GM23338 (cell line): ENCODE data around the gene ADIPOQ. TPM values are rescaled to one million over a fixed set of nuclear protein-coding genes. Genes with fewer than 3 reads are reported as not detected.
A peak's percentile ranks its signal among the peaks of the same experiment; 100 is the strongest.

ENCODE experiments used
- ATAC-seq: fragments of 200-7000 bp; cut with Tn5 transposase; 3 replicates; pipeline ENCODE4 v1.9.1; 2020
- DNase-seq: peaks from one replicate; pipeline ENCODE4 v3.0.0-alpha.2; 2015; ENCODE audit warnings: low spot score
- H2AFZ ChIP-seq: fragments of 200-600 bp; sonication (generic); 2 replicates; pipeline ENCODE4 v1.8.0; 2016; ENCODE audit warnings: antibody characterized with exemption, mild to moderate bottlenecking, moderate library complexity
- H3F3A ChIP-seq: fragments of 200-600 bp; sonication (generic); replicated peaks from 2 replicates; pipeline ENCODE4 v1.8.0; 2017; ENCODE audit warnings: antibody characterized with exemption, mixed run types, low read depth
- H3K27ac ChIP-seq: fragments of 200-600 bp; sonication (generic); 2 replicates; pipeline ENCODE4 v1.6.1; 2016; ENCODE audit warnings: low read depth
- H3K27me3 ChIP-seq: fragments of 200-600 bp; sonication (generic); 2 replicates; pipeline ENCODE4 v1.8.0; 2016; ENCODE audit warnings: mild to moderate bottlenecking, mixed run types, moderate library complexity; ENCODE audit not compliant: insufficient read depth
- H3K36me3 ChIP-seq: fragments of 200-600 bp; sonication (generic); 2 replicates; pipeline ENCODE4 v1.8.0; 2016; ENCODE audit warnings: mild to moderate bottlenecking; ENCODE audit not compliant: insufficient read depth
- H3K4me1 ChIP-seq: fragments of 200-600 bp; sonication (generic); 2 replicates; pipeline ENCODE4 v1.8.0; 2016; ENCODE audit warnings: mild to moderate bottlenecking, moderate library complexity; ENCODE audit not compliant: insufficient read depth
- H3K4me2 ChIP-seq: fragments of 200-600 bp; sonication (generic); 2 replicates; pipeline ENCODE4 v1.7.1; 2017; ENCODE audit warnings: mixed run types
- H3K4me3 ChIP-seq: fragments of 200-600 bp; sonication (generic); 2 replicates; pipeline ENCODE4 v1.6.1; 2016; ENCODE audit warnings: mixed run types
- H3K79me2 ChIP-seq: fragments of 200-600 bp; sonication (generic); replicated peaks from 2 replicates; pipeline ENCODE4 v1.8.0; 2017; ENCODE audit warnings: mild to moderate bottlenecking; ENCODE audit not compliant: insufficient read depth
- H3K9me2 ChIP-seq: fragments of 200-600 bp; sonication (generic); 2 replicates; pipeline ENCODE4 v1.8.0; 2017; ENCODE audit not compliant: insufficient read depth
- H4K20me1 ChIP-seq: fragments of 200-600 bp; sonication (generic); replicated peaks from 2 replicates; pipeline ENCODE4 v1.8.0; 2017; ENCODE audit warnings: mild to moderate bottlenecking; ENCODE audit not compliant: insufficient read depth
- H3K27ac Mint-ChIP-seq: 2 replicates; pipeline ENCODE4 v1.8.0; 2020; ENCODE audit warnings: inconsistent platforms, mild to moderate bottlenecking, moderate library complexity, mixed read lengths
- H3K27me3 Mint-ChIP-seq: 3 replicates; pipeline ENCODE4 v1.8.0; 2022; ENCODE audit warnings: low read depth, mild to moderate bottlenecking, moderate library complexity, mixed read lengths, inconsistent platforms; ENCODE audit not compliant: insufficient read depth, poor library complexity
- H3K36me3 Mint-ChIP-seq: 3 replicates; pipeline ENCODE4 v1.8.0; 2021; ENCODE audit warnings: low read depth, mild to moderate bottlenecking, inconsistent platforms, moderate library complexity, mixed read lengths
- H3K4me1 Mint-ChIP-seq: 3 replicates; pipeline ENCODE4 v1.8.0; 2020; ENCODE audit warnings: mild to moderate bottlenecking, inconsistent platforms, mixed read lengths
- H3K4me3 Mint-ChIP-seq: 3 replicates; pipeline ENCODE4 v1.8.0; 2021; ENCODE audit warnings: moderate library complexity, mild to moderate bottlenecking, inconsistent platforms, mixed read lengths
- H3K9me3 Mint-ChIP-seq: 3 replicates; pipeline ENCODE4 v1.8.0; 2020; ENCODE audit warnings: moderate library complexity, mild to moderate bottlenecking, inconsistent platforms, mixed read lengths
- ETS1 ChIP-seq: IDR thresholded peaks from 2 replicates; pipeline ENCODE4 v1.6.1; 2016; ENCODE audit warnings: antibody characterized with exemption
- EZH2phosphoT487 ChIP-seq: fragments of 200-600 bp; sonication (generic); IDR thresholded peaks from one replicate; pipeline ENCODE4 v1.8.1; 2018; ENCODE audit warnings: antibody characterized with exemption; ENCODE audit not compliant: unreplicated experiment
- JUNB ChIP-seq: IDR thresholded peaks from one replicate; pipeline ENCODE4 v1.6.1; 2016; ENCODE audit warnings: antibody characterized with exemption; ENCODE audit not compliant: unreplicated experiment
- POLR2AphosphoS5 ChIP-seq: IDR thresholded peaks from 2 replicates; pipeline ENCODE4 v1.6.1; 2016; ENCODE audit warnings: antibody characterized with exemption, low read depth
- STAT1 ChIP-seq: IDR thresholded peaks from one replicate; pipeline ENCODE4 v1.6.1; 2016; ENCODE audit warnings: antibody characterized with exemption; ENCODE audit not compliant: unreplicated experiment
- ZNF331 ChIP-seq: fragments of 250-450 bp; sonication (Bioruptor Pico); IDR thresholded peaks from 2 replicates; pipeline ENCODE4 v1.5.0; 2020; ENCODE audit warnings: low read depth, mild to moderate bottlenecking, moderate library complexity
- ZNF462 ChIP-seq: fragments of 250-450 bp; sonication (Bioruptor Pico); IDR thresholded peaks from 2 replicates; pipeline ENCODE4 v1.5.0; 2020; ENCODE audit warnings: mild to moderate bottlenecking, moderate library complexity
- polyA plus RNA-seq: library from polyadenylated mRNA; unstranded; fragments of >200 nt; fragmentation: Nextera tagmentation; extraction: Ambion mirVana; gene quantifications from 2 replicates; pipeline ENCODE4 v1.2.1, GENCODE V29; 2016
- total RNA-seq: library from RNA; depleted of rRNA; stranded (reverse); fragments of >200 nt; shearing (Covaris generic); gene quantifications from 2 replicates; pipeline ENCODE4 v1.2.3, GENCODE V29; 2014

Gene ADIPOQ
- total and polyA plus RNA-seq, 2 experiments from 2014 or later = not detected

- H4K20me1 ChIP-seq = no peaks in the 10 kb centered on the region
- Mint-ChIP-seq H3K9me3 (peaks cover 37% of the 10 kb centered on the region), H3K27me3 (no peaks in the 10 kb centered on the region), H3K27ac (no peak overlapping the region), H3K4me1 (peaks cover 2% of the 10 kb centered on the region; the same call in 1 of the 3 replicates), H3K4me3 (no peak overlapping the region), H3K36me3 (peaks cover 22% of the 10 kb centered on the region)
- H3K4me1 ChIP-seq = no peaks in the 10 kb centered on the region
- no peaks in the 10 kb centered on the region for H3K27me3 ChIP-seq
- H3K4me3 ChIP-seq = no peak overlapping the region
- ATAC-seq (no peak), DNase-seq (no peak)
- H3F3A ChIP-seq = no peaks in the 10 kb centered on the region
- H3K36me3 ChIP-seq = no peaks in the 10 kb centered on the region
- no peak overlapping the region for H2AFZ ChIP-seq
- H3K9me2 ChIP-seq = no peaks in the 10 kb centered on the region
- no peaks in the 10 kb centered on the region for H3K79me2 ChIP-seq
- no peak overlapping the region for H3K4me2 ChIP-seq
- H3K27ac ChIP-seq = no peak overlapping the region
- TF ChIP-seq ETS1 = no peak
Observed at GRCh38 chr3:186875708-186876107, 33.2 kb downstream of the ADIPOQ start.

GRCh38 chr3:186879781-186880180, 37.3 kb downstream of the ADIPOQ start:
- Mint-ChIP-seq H3K9me3 (peaks cover 19% of the 10 kb centered on the region), H3K4me3 (no peak overlapping the region), H3K27ac (no peak overlapping the region), H3K4me1 (peaks cover 2% of the 10 kb centered on the region; the same call in 1 of the 3 replicates), H3K36me3 (peaks cover 14% of the 10 kb centered on the region), H3K27me3 (no peaks in the 10 kb centered on the region)
- DNase-seq (no peak), ATAC-seq (no peak)
- H3K4me2 ChIP-seq = no peak overlapping the region
- no peaks in the 10 kb centered on the region for H4K20me1 ChIP-seq
- H2AFZ ChIP-seq = peak overlapping the region; percentile 88; the same call in 1 of the 2 replicates
- H3F3A ChIP-seq = no peaks in the 10 kb centered on the region
- no peaks in the 10 kb centered on the region for H3K27me3 ChIP-seq
- TF ChIP-seq EZH2phosphoT487 (no peak), ZNF331 (CRISPR knock-in tag) (no peak), JUNB (no peak), ZNF462 (CRISPR knock-in tag) (no peak), STAT1 (no peak), POLR2AphosphoS5 (no peak)
- H3K4me1 ChIP-seq = no peaks in the 10 kb centered on the region
- H3K9me2 ChIP-seq = no peaks in the 10 kb centered on the region
- no peak overlapping the region for H3K4me3 ChIP-seq
- H3K36me3 ChIP-seq = no peaks in the 10 kb centered on the region
- no peak overlapping the region for H3K27ac ChIP-seq
- no peaks in the 10 kb centered on the region for H3K79me2 ChIP-seq
